Measurements from ENCODE around the gene STIP1.

Gene STIP1

DNA sequence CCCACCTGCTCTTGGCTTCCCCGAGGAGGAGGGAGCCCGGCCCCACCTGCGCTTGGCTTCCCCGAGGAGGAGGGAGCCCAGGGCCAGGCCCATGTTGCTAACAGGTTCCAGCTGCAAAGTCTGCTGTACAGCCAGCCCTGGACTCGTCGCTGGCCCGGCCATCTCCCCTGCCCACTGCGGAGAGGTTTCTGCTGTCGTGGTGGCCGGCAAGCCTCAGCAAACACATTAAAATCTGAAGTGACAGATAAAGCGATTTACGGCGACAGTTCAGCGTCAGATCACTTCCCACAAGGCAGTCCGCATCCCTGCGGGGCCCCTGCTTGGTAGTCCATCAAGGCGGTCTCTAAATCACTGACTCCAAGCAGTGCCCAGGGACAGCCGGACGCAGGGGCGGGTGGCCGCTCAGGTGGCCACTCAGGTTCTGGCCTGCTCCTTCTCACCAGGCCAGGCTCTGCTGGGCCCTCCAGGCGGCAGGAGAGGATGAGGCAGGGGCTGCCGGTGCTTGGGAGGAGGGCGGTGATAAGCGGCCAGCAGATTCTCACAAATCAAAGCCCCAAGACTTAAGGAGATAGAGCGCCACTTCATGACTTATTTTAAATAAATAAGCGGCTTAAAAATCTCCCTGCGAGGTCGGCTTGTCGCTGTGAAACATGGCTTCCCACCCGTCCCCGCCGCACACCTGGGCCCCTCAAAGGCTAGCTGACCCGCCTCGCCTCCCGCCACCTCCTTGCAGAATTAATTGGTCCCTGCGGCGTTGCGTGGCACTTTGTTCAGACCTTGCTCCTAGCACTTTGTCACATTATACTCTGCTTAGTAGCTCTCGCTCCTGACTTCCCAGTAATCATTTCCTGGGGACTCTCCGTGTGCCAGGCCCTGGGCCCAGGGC lies 41.1 kb upstream of the STIP1 start:
- DNase-seq (ENCODE audit: low read depth): no peak
- TF ChIP-seq, protein P1, sequence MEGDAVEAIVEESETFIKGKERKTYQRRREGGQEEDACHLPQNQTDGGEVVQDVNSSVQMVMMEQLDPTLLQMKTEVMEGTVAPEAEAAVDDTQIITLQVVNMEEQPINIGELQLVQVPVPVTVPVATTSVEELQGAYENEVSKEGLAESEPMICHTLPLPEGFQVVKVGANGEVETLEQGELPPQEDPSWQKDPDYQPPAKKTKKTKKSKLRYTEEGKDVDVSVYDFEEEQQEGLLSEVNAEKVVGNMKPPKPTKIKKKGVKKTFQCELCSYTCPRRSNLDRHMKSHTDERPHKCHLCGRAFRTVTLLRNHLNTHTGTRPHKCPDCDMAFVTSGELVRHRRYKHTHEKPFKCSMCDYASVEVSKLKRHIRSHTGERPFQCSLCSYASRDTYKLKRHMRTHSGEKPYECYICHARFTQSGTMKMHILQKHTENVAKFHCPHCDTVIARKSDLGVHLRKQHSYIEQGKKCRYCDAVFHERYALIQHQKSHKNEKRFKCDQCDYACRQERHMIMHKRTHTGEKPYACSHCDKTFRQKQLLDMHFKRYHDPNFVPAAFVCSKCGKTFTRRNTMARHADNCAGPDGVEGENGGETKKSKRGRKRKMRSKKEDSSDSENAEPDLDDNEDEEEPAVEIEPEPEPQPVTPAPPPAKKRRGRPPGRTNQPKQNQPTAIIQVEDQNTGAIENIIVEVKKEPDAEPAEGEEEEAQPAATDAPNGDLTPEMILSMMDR (IDR thresholded peaks at IDR 0.05; ENCODE audit: insufficient read depth, low read depth, low read length, missing control alignments): no peak
- H3K4me3 ChIP-seq (ENCODE audit: low read length): no peak overlapping the region

DNA sequence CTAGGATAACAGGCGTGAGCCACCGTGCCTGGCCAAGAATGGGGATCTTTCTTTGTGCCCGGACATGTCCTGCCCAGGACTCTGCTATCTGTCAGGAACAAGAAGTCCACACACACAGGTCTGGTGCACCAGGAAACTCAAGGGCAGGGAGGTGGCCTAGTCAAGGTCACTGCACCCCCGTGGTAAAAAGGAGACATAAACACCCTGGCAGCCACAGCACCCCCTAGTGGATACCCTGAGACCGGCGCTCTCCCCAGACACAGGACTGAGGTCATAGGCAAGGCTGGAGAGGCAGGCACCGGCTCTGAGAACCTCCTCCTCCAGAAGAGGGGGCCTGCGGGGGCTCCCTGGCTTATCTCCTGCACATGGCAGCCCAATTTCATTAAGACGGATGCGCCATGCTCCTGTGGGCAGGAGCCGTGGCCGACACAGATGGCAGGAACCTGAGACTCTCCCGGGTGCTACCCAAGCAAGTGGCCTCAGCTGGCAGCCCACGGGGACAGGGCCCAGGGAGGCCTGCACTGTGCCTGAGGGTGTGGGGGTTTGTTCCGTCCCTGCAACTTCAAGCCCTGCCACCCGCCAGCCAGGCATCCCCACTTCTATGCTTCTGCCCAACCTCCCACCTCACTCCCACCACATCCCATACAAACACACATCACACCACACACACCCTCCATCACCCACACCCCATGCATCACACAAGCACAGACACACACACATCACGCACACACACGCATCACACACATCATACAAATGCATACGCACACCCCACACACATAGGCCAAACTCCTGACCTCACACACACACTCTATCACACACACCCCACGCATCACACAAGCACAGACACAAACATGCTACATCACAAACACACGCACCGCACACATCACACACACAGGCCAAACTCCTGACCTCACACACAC lies 39.7 kb upstream of the STIP1 start:
- H3K4me3 ChIP-seq (ENCODE audit: low read length): no peak overlapping the region
- TF ChIP-seq, protein P1 (IDR thresholded peaks at IDR 0.05; ENCODE audit: insufficient read depth, low read depth, low read length, missing control alignments): peak; percentile 72
- DNase-seq (ENCODE audit: low read depth): peak; percentile 66

DNA sequence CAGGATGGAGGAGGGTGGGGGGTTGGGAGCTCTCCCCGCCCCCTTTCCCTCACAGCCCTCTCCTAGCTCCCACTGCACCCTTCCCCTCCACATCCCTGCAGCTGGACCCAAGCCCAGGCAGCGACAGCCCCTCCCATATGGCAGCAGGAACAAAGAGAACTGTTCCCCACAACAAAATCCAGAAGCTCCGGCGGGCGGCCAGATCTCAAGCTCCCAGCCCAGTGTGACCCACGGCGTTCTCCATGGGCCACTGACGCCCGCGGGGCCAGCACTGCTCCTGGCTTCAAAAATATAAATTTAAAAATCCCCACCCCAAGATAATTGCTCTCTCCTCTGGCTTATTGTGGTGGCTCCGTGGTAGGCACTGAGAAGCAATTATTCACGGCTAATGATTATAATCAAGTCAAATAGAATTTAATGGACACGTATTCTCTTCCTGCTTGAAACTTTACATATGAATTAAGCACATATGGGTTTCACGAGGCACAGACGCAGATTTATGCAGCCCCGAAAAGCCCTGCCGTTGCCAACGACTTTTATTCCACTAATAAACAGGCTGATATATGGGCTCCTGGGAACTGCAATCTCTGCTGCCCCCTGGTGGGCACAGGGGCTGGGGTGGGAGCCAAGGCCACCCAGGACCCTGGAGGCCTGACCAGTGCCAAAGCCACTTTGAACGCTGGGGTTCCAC lies 37.6 kb upstream of the STIP1 start:
- DNase-seq (ENCODE audit: low read depth): peak; percentile 66
- TF ChIP-seq, protein P1 (IDR thresholded peaks at IDR 0.05; ENCODE audit: insufficient read depth, low read depth, low read length, missing control alignments): peak; percentile 92
- no peak overlapping the region for H3K4me3 ChIP-seq (ENCODE audit: low read length)

DNA sequence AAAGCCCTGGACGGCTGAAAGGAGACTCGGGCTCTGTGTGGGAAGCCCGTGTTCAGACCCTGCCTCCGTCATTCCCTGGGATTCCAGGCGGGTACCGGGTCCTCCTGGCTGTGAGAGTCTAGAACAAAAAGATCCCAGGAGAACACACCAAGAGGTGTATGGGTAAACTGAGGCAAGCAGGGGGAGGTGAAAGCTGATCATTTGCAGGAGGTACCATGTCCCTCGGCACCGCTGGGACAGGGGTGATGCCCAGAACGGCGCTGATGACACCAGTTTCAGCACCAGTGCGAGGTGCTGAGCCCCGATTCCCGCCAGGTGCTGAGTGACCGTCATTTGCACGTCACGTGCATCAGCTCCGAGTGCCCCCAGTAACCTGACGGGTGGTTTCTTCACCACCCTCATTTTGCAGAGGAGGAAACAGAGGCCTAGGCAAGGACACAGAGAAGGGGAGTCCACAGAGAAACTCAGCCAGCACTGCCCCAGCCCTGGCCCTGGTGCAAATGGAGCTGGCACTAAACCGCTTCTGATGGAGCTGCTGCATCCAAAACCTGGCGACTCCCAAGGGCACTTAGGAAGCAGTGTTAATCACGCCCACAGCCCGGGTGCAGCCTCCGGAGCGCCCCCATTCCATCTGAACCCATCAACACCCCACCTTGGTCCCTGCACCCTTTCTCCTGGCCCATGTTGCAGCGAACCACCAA lies 36.9 kb upstream of the STIP1 start:
- no peak for DNase-seq (ENCODE audit: low read depth)
- TF ChIP-seq, protein P1 (IDR thresholded peaks at IDR 0.05; ENCODE audit: insufficient read depth, low read depth, low read length, missing control alignments): no peak
- H3K4me3 ChIP-seq (ENCODE audit: low read length): no peak overlapping the region

DNA sequence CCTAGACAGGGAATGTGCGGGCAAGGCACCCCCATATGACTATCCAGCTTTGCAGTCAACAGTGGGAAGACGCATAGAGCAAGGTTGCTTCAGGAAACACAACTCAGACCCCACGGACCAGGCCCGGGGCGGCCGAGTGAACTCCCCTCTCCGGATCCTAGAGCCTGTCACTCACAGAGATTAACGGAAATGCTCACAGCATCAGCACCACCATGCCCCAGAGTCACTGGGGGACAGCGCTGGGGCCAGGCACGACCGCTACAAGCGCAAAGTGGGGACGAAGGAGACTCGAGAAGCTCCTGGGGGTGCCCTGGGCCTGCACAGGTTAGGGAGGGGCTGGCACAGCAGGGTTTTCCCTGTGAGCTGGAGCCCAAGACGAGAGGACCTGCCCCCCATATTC lies 35.9 kb upstream of the STIP1 start:
- TF ChIP-seq, protein P1 (IDR thresholded peaks at IDR 0.05; ENCODE audit: insufficient read depth, low read depth, low read length, missing control alignments): no peak
- H3K4me3 ChIP-seq (ENCODE audit: low read length): no peak overlapping the region
- DNase-seq (ENCODE audit: low read depth): no peak
